ENCODE results near the gene SIRT6. TPM values are rescaled to one million over a fixed set of nuclear protein-coding genes. Genes with fewer than 3 reads are reported as not detected.

Gene SIRT6
- total and polyA plus RNA-seq, 12 donors: 7.9 to 26.9 (median 12.0) TPM

GRCh38 chr19:4175669-4175931 lies 6.8 kb downstream of the SIRT6 start:
- DNase-seq (no peak), ATAC-seq (no peak)
- Histone ChIP-seq H3K4me1 (peaks cover 0 to 12% (median 0%) of the 10 kb centered on the region in 9 donors), H3K4me3 (no peak overlapping the region), H3K36me3 (peaks cover 0 to 67% (median 12%) of the 10 kb centered on the region in 9 donors), H3K27me3 (peaks cover 0 to 19% (median 14%) of the 10 kb centered on the region in 7 donors), H3K9me3 (no peaks in the 10 kb centered on the region), H3K27ac (no peak overlapping the region)
- intact Hi-C loops (cut with DNase I): no loop called here
- no peak for TF ChIP-seq CTCF (IDR thresholded peaks at IDR 0.05)
- WGBS, 2 donors: 94% methylated on average over 12 of the region's 12 CpGs

- Histone ChIP-seq H3K4me1 (peaks cover 0 to 8% (median 0%) of the 10 kb centered on the region in 9 donors), H3K36me3 (peaks cover 0 to 62% (median 12%) of the 10 kb centered on the region in 9 donors), H3K27me3 (peaks cover 0 to 19% (median 14%) of the 10 kb centered on the region in 7 donors), H3K27ac (no peak overlapping the region), H3K9me3 (no peaks in the 10 kb centered on the region), H3K4me3 (no peak overlapping the region)
- ATAC-seq (peak in 1 of 8 donors; percentile 17), DNase-seq (no peak)
- intact Hi-C loops (cut with DNase I): no loop called here
- no peak for TF ChIP-seq CTCF (IDR thresholded peaks at IDR 0.05)
- 92% methylated on average over 41 of the region's 41 CpGs for WGBS, 2 donors
Measured at GRCh38 chr19:4174895-4175668, 7.3 kb downstream of the SIRT6 start.

- TF ChIP-seq CTCF (IDR thresholded peaks at IDR 0.05): no peak
- H3K36me3 ChIP-seq: peaks cover 0 to 55% (median 12%) of the 10 kb centered on the region in 9 donors
- no peak for DNase-seq
- intact Hi-C loops (cut with DNase I): no loop called here
- peaks cover 0 to 19% (median 14%) of the 10 kb centered on the region in 7 donors for H3K27me3 ChIP-seq
- no peak overlapping the region for H3K4me3 ChIP-seq
- no peak overlapping the region for H3K27ac ChIP-seq
- ATAC-seq: no peak
- WGBS, 2 donors: 84 to 88% methylated on average over 21 of the region's 21 CpGs
- peaks cover 0 to 8% (median 0%) of the 10 kb centered on the region in 9 donors for H3K4me1 ChIP-seq
- H3K9me3 ChIP-seq: no peaks in the 10 kb centered on the region
Measured at GRCh38 chr19:4174213-4174894, 8.0 kb downstream of the SIRT6 start.

- intact Hi-C loops (cut with DNase I): no loop called here
- peaks cover 0 to 19% (median 18%) of the 10 kb centered on the region in 7 donors for H3K27me3 ChIP-seq
- H3K36me3 ChIP-seq: peaks cover 0 to 48% (median 6%) of the 10 kb centered on the region in 9 donors
- 40 to 43% methylated on average over 11 of the region's 11 CpGs for WGBS, 2 donors
- ATAC-seq: no peak
- no peaks in the 10 kb centered on the region for H3K9me3 ChIP-seq
- H3K27ac ChIP-seq: no peak overlapping the region
- no peak overlapping the region for H3K4me3 ChIP-seq
- H3K4me1 ChIP-seq: peaks cover 0 to 8% (median 0%) of the 10 kb centered on the region in 9 donors
- DNase-seq: no peak
- TF ChIP-seq CTCF (IDR thresholded peaks at IDR 0.05): no peak
Measured at GRCh38 chr19:4173479-4174212, 8.7 kb downstream of the SIRT6 start.
